Psoas muscle (tissue), 8 donors: ENCODE data around the gene THAP12. TPM values are rescaled to one million over a fixed set of nuclear protein-coding genes. Genes with fewer than 3 reads are reported as not detected.
"Not testable (repeated sequence)": the region's sequence is repeated elsewhere in the genome, so short reads cannot be mapped to it uniquely, and the experiment has no call there.

Source experiments
- ATAC-seq, 4 donors: fragments of 200-7000 bp; cut with Tn5 transposase; one replicate each; pipeline ENCODE4 v1.9.1; 2020; ENCODE audit warnings: moderate library complexity in 3 of 4, mild to moderate bottlenecking in 2 of 4
- DNase-seq, 2 donors: peaks; one replicate each; pipeline ENCODE4 v3.0.0-alpha.2; 2020
- H3K27ac ChIP-seq: fragments of 200-600 bp; one replicate; pipeline ENCODE4 v1.8.0; 2022
- H3K27me3 ChIP-seq, 3 donors: fragments of 200-600 bp in 1 of 3; one replicate each; pipeline versions ENCODE4 v1.6.1 to v1.8.0; 2013 to 2022; ENCODE audit warnings: low read length in 2 of 3, mild to moderate bottlenecking in 2 of 3, moderate library complexity in 1 of 3; ENCODE audit not compliant: insufficient read depth in 3 of 3
- H3K36me3 ChIP-seq, 2 donors: fragments of 200-600 bp in 1 of 2; one replicate each; pipeline versions ENCODE4 v1.6.1 to v1.8.0; 2013 to 2022; ENCODE audit warnings: low read depth in 1 of 2, mild to moderate bottlenecking in 1 of 2, moderate library complexity in 1 of 2; ENCODE audit not compliant: insufficient read depth in 1 of 2
- H3K4me1 ChIP-seq: fragments of 200-600 bp; one replicate; pipeline ENCODE4 v1.8.0; 2022
- H3K4me3 ChIP-seq: fragments of 200-600 bp; one replicate; pipeline ENCODE4 v1.8.0; 2022; ENCODE audit warnings: mild to moderate bottlenecking
- H3K9me3 ChIP-seq: fragments of 200-600 bp; one replicate; pipeline ENCODE4 v1.8.0; 2022
- WGBS, 3 donors: extraction: QIAGEN DNeasy Blood & Tissue Kit; methylation state at CpG; one replicate each; pipeline versions ENCODE4 v1.1.6 to v1.1.7; 2013; 5-methylcytosine and 5-hydroxymethylcytosine counted together
- intact Hi-C, 2 donors: fragments of 100-400 bp; cut with DNase I; formaldehyde crosslinking; loops; one replicate each; pipeline versions ENCODE4 v1.11.0 to v1.14.2; 2022
- polyA plus RNA-seq, 3 donors: library from polyadenylated mRNA; stranded (reverse); fragments of 200-250 nt; gene quantifications; one replicate each; pipeline ENCODE4 v1.2.3, GENCODE V29; 2013
- total RNA-seq, 4 donors: library from RNA; stranded (reverse); fragmentation: NEBNext Ultra II Directional in 2 of 4; extraction: Animal tissue kit (Norgen Biotek cat#: 25700) in 2 of 4; gene quantifications; one replicate each; pipeline versions ENCODE4 v1.2.1 to v1.2.4, GENCODE V29; 2021 to 2023
- TF ChIP-seq, protein P1 (sequence below): fragments of 200-600 bp; IDR thresholded peaks from one replicate; pipeline ENCODE4 v1.8.0; 2022; ENCODE audit warnings: antibody characterized with exemption
- donor health status: healthy with polysubstance abuse.
- donor health status: DM: no; HTN: no; CAD: no; lungs with moderate emphysema.
- donor health status: Bipolar disorder and iron deficiency.
- donor health status: healthy.
- donor health status: DM: yes; HTN: yes; CAD: no.
- donor health status: DM: no; HTN: no; CAD: no.
- donor health status: DM: no; HTN: no; CAD: no.
- donor health status: DM: yes; HTN: yes; CAD: no.

Gene THAP12
- total and polyA plus RNA-seq, 7 donors, result 15.6 to 38.1 (median 34.2) TPM

DNA sequence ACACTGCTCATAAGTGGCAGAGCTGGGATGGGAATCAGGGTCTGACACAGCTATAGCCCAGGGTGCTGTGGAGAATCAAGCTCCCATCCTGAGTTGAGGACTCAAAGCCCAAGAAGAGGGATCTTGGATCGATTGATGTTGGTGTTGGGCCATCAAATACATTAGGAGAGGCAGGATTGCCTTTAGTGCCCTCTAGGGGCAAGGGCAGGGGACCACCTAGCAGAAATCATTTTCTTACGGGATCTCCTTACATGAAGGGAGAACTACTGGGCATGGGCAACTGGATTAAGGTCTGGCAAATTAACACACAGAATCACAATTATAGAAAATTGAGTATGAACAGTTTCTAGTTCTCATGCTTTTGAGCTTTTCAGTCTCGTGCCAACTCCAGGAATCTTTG, 39.0 kb upstream of the THAP12 start:
- Histone ChIP-seq H3K9me3 (no peaks in the 10 kb centered on the region), H3K36me3 (no peaks in the 10 kb centered on the region), H3K4me3 (no peak overlapping the region), H3K4me1 (no peaks in the 10 kb centered on the region), H3K27ac (no peak overlapping the region), H3K27me3 (no peaks in the 10 kb centered on the region)
- WGBS, 3 donors, result 62 to 64% (median 64%) methylated on average over 3 of the region's 3 CpGs
- TF ChIP-seq, protein P1, sequence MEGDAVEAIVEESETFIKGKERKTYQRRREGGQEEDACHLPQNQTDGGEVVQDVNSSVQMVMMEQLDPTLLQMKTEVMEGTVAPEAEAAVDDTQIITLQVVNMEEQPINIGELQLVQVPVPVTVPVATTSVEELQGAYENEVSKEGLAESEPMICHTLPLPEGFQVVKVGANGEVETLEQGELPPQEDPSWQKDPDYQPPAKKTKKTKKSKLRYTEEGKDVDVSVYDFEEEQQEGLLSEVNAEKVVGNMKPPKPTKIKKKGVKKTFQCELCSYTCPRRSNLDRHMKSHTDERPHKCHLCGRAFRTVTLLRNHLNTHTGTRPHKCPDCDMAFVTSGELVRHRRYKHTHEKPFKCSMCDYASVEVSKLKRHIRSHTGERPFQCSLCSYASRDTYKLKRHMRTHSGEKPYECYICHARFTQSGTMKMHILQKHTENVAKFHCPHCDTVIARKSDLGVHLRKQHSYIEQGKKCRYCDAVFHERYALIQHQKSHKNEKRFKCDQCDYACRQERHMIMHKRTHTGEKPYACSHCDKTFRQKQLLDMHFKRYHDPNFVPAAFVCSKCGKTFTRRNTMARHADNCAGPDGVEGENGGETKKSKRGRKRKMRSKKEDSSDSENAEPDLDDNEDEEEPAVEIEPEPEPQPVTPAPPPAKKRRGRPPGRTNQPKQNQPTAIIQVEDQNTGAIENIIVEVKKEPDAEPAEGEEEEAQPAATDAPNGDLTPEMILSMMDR, result peak; percentile 22
- intact Hi-C loops, result no loop called here
- ATAC-seq, result no peak
- DNase-seq, result no peak

DNA sequence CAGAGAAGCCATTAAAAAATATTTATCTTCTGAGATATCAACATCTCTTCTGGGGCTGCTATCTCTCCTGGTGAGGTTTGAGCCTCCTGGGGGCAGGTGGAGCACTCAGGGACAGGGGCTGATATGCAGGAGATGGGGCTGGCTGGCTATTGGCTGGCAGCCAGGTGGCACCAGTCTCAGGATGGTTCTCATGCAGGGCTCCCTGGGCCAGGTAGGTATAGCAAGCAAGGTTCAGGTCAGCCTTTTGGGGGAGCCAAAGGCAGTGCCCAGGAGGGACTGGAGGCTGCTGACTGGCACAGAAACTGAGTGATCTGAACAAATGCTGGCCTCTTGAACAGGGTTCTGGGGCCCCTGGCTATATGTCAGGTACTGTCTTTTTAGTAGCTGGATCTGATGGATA, 34.1 kb upstream of the THAP12 start:
- intact Hi-C loops, result no loop called here
- Histone ChIP-seq H3K4me3 (no peak overlapping the region), H3K36me3 (no peaks in the 10 kb centered on the region), H3K27me3 (no peaks in the 10 kb centered on the region), H3K4me1 (peaks cover 3% of the 10 kb centered on the region), H3K27ac (no peak overlapping the region), H3K9me3 (no peaks in the 10 kb centered on the region)
- TF ChIP-seq, protein P1, result no peak
- DNase-seq (no peak), ATAC-seq (no peak)

DNA sequence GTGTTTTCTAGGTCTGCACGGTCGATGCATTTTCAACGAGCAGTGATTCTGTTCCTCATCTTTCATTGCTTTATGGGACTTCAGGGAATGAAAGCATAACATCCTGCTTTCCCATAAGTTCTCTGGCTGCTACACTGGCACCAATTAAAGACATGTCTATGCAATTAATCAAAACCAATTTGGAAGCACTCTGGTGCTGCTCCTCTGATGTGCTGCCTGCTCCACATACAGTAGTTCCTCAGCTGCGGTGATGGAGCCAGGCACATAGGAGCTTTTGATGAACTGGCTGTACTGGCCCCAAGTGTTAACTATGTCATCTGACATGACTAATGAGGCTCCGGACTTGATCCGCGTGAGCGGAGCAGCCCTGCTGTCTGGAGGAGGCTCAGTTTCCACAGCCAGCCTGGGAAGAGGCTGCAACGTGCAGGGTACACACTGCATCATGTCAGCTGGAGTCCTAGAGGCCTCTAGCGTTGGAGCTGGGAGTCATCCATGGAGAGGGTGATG, 30.0 kb upstream of the THAP12 start:
- ATAC-seq (peak in 1 of 4 donors; percentile 39), DNase-seq (no peak)
- no peaks in the 10 kb centered on the region for H3K9me3 ChIP-seq
- H3K27me3 ChIP-seq, result no peaks in the 10 kb centered on the region
- intact Hi-C loops, result no loop called here
- H3K4me3 ChIP-seq, result no peak overlapping the region
- peaks cover 3% of the 10 kb centered on the region for H3K4me1 ChIP-seq
- TF ChIP-seq, protein P1, result no peak
- no peaks in the 10 kb centered on the region for H3K36me3 ChIP-seq
- no peak overlapping the region for H3K27ac ChIP-seq
- WGBS, 3 donors, result 52 to 59% (median 54%) methylated on average over 10 of the region's 10 CpGs

DNA sequence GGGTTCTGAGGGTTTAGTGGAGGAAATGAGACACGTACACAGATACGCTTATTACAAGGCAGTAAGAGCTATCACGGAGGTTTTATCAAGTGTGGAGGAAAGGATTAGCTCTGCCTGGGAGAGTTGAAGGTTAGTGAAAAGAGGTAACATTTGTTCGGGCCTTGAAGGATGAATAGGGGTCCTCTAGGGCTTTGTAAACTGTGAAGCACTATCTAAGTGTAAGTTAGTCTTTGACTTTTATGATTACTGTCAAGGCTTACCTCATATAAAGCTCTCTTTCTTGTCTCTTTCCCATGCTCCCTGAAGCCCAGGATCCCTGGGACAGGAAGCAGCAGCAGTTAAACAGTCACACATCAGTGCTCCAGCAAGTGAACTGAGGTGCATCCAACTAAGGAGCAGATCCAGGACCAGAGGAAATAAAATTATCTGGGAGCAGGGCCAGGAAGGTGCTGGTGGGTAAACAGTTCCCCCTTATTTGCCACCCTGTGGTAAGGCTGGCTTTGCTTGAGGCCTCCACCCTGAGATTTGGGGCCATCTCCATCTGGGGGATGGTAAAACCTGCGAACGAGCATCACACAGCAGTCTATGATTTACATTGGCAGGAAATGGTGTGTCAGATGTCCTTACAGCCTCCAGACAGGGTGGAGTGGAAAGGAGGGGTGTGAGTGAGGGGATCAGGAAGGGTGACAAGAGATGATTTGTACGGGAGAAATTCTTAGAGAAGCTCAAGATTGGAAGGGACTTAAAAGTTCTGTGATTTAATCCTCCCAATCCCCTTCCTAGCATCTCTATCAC, 27.4 kb upstream of the THAP12 start:
- Histone ChIP-seq H3K4me1 (peaks cover 3% of the 10 kb centered on the region), H3K4me3 (no peak overlapping the region), H3K27ac (no peak overlapping the region), H3K9me3 (no peaks in the 10 kb centered on the region), H3K36me3 (no peaks in the 10 kb centered on the region), H3K27me3 (no peaks in the 10 kb centered on the region)
- ATAC-seq, result no peak
- 58 to 65% (median 63%) methylated on average over 7 of the region's 7 CpGs for WGBS, 3 donors
- TF ChIP-seq, protein P1, result no peak
- no peak for DNase-seq
- intact Hi-C loops, result no loop called here

DNA sequence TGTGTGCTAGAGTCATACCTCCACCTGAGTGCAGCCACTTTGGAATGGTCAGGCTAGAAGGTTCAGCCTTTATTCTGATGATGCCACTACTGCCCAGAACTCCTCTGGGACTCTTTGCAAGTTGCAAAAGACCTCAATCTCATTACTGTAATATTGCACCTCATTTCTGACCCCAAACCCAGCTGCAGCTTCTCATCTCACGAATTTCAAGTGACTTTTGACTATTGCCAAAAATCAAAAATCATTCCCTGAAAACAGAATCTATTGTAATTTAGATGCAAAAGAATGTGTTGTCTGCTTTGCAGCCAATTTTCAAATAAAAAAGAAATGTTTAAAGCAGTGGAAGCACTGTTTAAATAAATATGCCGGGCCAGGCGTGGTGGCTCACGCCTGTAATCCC, 25.4 kb upstream of the THAP12 start:
- ATAC-seq (no peak), DNase-seq (no peak)
- H3K27me3 ChIP-seq, result no peaks in the 10 kb centered on the region
- no peak overlapping the region for H3K4me3 ChIP-seq
- H3K36me3 ChIP-seq, result no peaks in the 10 kb centered on the region
- 90 to 94% (median 92%) methylated on average over 4 of the region's 4 CpGs for WGBS, 3 donors
- TF ChIP-seq, protein P1, result no peak
- H3K27ac ChIP-seq, result no peak overlapping the region
- peaks cover under 1% of the 10 kb centered on the region for H3K4me1 ChIP-seq
- H3K9me3 ChIP-seq, result no peaks in the 10 kb centered on the region
- intact Hi-C loops, result no loop called here

DNA sequence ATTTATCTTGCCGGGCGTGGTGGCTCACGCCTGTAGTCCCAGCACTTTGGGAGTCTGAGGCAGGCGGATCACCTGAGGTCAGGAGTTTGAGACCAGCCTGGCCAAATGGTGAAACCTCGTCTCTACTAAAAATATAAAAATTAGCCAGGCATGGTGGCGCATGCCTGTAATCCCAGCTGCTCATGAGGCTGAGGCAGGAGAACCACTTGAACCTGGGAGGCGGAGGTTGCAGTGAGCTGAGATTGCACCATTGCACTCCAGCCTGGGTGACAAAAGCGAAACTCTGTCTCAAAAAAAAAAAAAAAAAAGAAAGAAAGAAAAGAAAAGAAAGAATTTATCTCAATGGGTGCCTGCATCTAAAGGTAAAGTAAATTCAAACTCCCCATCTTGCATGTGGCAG, 20.6 kb upstream of the THAP12 start:
- 82 to 85% (median 82%) methylated on average over 7 to 8 of the region's 8 CpGs for WGBS, 3 donors
- intact Hi-C loops, H3K4me1 ChIP-seq, H3K27ac ChIP-seq, ATAC-seq, H3K4me3 ChIP-seq, DNase-seq, H3K9me3 ChIP-seq, H3K27me3 ChIP-seq, H3K36me3 ChIP-seq: not testable (repeated sequence)
